AG08395 (cell line): Measurements from ENCODE around the gene ARL17A.
"Not testable (repeated sequence)": the region's sequence is repeated elsewhere in the genome, so short reads cannot be mapped to it uniquely, and the experiment has no call there.

Experiments
- DNase-seq: peaks from one replicate; pipeline ENCODE4 v3.0.0; 2012; ENCODE audit warnings: mixed read lengths, low spot score

The ARL17A gene

DNA sequence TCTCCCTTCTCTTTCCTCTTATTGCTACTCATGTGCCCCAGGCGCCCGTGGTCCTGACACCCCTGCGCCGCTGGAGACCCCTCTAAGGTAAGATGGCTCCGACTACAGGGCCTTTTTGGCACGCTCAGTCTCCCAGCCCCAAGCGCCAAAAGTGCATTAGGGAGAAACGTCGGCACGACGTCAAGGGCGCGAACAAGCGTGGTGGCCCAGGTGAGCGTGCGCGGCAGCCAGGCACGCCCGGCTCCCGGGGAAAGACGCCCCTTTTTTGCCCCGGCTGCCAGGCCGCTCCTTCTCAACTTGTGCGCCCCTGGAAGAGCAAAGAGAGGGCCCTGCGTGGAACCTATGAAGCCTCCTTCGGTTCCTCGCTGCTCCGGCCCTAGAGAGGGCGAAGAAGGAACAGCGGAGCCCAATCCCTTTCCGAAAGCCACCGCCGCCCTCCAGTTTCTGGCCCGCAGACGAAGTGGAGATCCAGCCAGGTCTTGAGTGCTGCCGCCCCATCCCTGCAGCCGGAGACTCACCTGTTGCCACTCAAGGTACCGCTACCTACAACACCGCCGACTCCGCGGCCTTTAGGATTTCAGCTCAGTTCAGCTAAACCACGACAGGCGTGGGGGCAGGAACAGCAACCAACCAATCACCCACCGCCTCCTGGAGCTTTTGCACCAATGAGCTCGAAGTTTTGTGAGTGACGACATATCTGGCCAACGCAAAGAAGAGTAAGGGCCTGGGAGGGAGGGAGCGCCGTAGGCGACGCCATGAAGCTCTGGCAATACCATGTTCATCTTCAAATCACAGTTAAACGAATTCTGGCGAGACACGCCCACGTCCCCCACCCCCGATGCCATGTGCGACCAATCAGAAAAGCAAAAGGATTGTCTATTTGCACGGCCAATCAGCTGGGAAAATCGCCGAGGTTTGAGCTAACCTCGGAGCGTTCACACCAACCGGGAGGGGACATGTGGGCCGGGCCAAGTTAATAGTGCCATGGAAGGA is at the start of gene ARL17A:
ARL17A (minus strand) TSS at position 609 of the 993 bp plus-strand sequence. CDS start 3,369 bp downstream, outside the sequence.
- DNase-seq, result not testable (repeated sequence)

DNA sequence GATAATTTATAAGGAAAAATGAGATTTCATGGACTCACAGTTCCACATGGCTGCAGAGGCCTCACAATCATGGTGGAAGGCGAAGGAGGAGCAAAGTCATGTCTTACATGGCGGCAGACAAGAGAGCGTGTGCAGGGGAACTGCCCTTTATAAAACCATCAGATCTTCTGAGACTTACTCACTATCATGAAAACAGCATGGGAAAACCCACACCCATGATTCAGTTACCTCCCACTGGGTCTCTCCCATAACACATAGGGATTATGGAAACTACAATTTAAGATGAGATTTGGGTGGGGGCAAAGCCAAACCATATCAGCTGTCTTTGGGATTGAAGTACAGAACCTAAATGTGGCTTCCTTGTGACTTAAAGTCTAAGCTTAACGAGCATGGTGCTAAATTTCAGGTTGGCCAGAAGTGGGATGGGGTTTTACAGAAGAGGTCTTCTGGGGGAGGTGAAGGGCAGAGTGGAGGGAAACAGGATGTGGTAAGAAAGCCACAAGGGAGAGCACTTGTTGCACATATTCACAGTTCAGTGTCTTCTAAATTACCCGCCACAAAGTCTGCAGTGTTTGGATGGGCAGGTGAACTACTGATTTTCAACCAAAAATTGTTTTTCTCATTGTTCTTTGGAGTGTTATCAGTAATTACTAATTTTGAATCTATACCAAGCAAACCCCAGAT is 49.4 kb upstream of the ARL17A start:
- DNase-seq, result not testable (repeated sequence)

DNA sequence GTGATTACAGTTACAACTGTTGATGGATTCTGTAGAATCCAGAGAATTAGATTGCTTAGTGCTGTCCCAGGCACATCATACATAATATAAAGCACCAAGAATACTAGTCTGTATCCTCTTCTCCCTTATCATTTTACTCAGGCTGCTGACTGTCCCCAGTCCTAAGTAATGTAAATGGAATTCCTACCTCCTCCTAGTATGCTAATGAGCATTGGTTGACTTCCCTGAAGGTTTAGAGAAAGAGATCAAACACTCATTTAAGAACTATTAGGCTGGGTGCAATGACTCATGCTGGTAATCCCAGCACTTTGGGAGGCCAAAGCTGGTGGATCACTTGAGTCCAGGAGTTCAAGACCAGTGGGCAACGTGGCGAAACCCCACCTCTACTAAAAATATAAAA is 48.0 kb upstream of the ARL17A start:
- not testable (repeated sequence) for DNase-seq

DNA sequence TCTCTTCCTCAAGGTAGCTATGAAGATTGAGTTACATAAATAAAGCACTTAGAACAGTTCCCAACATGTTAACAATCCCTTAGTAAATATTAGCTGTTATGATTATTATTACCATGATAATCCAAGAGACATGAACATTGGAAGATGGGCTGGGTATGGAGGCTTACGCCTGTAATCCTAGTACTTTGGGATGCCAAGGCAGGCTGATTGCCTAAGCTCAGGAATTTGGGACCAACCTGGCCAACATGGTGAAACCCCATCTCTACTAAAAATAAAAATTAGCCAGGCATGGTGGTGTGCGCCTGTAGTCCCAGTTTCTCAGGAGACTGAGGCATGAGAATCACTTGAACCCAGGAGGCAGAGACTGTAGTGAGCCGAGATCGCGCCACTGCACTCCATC is 45.2 kb upstream of the ARL17A start:
- not testable (repeated sequence) for DNase-seq

DNA sequence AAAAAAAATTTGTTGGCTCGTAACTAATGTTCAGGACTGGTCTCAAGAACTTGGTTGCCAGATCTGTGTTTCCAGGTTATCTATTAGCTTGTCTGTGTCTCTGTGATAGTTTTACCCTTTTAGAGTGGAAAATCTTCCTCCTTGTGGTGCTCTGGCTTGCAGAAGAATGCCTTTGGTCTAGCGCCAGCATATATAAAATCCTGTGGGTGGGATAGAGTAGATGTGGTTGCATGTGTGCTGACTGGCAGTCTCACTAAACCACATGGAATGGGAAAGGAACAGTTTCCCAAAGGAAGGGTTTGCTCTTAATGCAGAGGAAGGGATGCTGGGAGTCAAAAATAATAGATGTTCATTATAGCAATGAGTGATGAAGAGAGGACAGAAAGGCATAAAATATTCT is 44.3 kb upstream of the ARL17A start:
- DNase-seq, result not testable (repeated sequence)

DNA sequence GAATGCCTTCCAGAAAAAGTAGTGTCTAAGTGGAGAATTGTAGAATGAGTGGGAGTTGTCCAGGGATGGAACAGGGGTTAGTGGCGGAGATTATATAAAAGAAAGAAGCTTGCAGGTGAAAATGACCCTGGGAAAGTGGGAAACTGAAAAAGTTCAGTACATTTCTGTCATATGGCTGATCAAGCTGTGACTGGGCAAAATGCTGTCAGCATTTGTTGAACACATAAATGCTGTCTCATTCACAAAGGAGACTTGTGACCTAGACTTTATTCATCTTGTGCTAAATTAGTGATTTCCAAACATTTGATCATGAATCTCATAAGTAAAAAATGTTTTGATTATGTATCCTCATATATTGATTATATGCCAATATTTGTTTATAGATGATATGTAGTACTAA is 39.5 kb upstream of the ARL17A start:
- not testable (repeated sequence) for DNase-seq

DNA sequence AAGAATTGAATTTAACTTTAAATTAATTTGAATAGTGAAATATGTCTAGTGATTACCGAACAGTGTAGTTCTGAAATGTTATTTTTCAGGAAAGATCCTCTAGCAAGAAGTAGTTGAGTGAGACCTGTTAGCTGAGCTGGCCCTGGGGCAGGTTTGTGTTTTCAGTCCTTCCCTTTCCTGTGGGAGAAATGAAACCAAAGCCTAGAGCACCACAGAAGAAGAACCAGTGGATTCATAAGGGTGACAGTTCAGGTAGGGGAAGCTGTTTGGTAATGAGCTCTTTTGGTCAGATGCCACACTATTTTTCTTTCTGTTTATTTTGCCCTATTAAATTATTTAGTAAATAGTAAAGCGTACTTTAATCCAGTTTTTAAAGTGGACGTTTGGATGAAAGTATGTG is 37.6 kb upstream of the ARL17A start:
- DNase-seq, result not testable (repeated sequence)

DNA sequence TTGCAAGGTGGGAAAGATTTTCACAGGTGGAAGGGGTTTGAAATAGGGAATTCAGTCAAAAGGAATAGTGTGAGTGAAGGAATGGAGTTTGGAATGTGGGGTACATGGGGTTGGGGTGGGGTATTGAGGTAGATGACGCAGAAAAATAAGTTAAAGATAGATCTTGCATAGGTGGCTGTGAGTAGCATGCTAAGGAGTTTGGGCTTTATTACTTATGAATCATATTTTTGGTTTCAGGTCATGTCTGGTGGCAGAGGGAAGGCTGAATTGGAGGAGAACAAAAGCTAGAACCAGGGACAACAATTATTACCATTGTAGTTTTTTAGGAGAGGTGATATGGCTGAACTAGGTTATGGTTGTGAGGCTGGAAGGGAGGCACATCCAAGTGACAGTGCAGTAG is 34.4 kb upstream of the ARL17A start:
- not testable (repeated sequence) for DNase-seq

DNA sequence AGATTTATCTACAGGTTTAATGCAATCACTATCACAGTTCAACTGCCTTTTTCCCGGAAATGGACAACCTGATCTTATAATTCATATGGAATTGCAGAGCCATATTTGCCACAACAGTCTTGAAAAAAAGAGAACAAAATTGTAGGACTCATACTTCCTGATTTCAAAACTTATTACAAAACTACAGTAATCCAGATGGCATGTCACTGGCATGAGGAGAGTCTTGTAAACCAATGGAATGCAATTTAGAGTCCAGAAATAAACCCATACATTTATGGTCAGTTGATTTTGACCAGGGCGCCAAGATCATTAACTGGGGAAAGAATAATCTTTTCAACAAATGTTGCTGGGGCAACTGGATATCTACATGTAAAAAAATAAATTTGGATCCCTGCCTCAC is 31.8 kb upstream of the ARL17A start:
- DNase-seq, result not testable (repeated sequence)

DNA sequence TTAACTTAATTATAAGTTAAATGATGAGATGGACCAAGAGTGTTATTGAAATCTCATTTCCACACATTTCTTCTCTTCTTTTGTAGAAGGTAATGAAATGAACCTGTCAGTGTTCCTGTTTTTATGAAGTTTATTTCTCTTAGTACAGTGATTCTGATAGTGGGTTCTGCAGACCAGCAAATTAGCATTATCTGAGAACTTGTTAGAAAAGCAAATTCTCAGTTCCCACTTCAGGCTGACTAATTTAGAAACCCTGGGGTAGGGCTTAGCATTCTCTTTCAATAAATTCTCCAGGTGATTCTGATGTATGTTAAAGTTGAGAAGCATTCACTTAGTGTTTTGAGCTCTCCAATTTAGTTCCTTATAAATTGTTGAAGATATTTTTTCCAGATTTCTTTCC is 23.6 kb upstream of the ARL17A start:
- not testable (repeated sequence) for DNase-seq

DNA sequence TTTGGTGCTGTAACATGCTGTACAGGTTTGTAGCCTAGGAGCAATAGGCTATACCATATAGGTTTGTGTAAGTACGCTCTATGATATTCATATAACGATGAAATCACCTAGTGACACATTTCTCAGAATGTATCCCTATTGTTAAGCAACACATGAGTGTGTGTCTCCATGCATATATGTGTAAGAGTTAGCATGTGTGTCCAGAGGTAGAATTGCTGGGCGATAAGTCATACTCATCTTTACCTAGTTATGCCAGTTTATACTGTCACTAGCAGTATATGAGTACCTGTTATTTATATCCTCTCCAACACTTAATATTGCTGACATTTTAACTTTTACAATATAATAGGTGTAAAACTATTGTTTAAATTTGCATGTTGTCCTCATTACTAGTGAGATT is 21.3 kb upstream of the ARL17A start:
- not testable (repeated sequence) for DNase-seq

DNA sequence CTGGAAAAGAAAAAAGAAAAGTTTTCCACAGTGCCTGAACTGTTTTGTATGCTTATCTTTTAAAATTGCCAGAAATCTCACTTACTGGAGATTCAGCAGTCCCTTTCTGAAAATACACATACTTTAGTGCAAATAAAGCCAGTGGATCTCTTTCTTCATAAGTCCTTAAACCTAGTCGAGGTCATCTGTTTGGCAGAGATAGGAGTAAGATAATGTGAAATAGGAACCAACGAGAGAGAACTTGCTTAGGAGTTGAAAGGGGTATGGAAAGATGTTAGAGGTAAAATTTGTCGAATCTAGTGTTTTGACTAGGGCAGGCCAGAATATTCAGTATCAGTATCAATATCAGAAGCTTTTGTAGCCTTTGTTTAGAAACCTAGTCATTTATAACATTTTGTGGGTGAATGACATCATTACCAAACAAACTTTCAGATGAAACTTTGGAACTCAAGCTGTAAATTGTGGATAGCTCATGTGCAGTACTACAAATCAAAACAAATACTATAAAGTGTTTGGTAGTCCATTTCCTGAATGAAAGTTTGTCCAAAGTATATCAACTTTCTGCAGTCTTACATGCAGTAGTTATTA is 18.9 kb upstream of the ARL17A start:
- DNase-seq, result not testable (repeated sequence)

DNA sequence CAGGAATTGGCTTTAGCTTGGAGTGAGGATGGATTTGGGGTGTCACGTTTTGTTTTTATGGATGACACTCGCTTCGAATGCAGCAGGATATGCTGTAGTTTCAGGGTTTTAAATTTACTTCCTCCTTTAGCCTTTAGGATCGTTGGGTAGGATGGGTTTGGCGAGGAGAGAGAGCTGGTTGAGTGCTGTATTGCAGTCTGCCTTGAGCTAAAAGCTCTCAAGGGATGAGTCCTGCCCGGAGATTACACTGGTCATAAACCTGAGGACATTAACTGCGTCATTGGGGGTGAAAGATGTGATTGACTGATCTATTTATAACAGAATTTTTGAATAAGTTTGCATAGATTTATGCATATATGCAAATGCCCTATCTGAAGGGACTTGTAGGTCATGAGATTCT is 11.8 kb upstream of the ARL17A start:
- not testable (repeated sequence) for DNase-seq

DNA sequence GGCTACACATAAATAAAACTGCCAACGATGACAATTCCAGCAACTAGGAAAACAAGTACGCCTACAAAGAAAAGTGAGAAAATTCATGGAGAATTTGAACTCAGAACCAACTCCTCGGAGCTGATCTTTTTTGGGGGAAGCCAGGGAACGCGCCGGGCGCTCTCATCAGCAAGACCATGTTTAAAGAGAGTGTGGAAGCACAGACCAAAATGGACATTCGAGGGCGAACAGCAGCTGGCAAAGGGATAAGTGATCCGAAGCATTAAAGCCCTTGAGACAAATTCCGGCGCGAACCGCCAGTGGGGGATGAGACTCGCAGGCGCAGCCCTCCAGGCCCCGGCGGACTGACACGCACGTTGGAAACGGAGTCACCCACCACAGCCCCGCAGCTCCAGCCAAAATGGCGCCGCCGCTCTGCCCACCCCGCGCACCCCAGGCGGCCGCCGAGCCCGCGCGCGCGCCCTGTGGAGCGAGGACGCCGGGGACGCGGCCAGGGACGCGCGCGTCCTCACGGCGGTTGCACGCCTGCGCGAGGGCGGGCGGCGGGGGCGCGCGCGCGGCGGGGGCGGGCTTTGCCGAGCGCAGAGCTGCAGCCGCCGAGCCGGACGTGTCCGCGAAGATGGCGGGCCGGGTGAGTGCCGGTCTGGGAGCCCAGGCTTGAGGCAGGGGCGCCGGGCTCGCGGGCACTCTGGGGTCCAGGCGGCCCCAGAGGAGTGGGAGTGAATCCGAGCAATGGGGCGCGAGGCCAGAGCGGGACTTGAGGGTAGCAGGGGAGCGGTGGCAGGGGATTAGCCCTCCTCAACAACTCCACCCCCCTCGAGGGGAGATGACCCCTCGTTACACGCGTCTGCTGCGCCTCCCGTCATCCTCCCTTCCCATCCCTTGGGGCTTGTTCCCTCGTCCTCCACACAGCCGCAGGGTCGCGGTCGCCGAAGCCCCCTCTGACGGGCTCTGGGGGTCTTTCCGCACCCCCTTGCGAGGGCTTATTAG is 11.0 kb upstream of the ARL17A start, which contains the start of gene NSF:
NSF (plus strand) TSS at position 513 of the 990 bp plus-strand sequence; CDS start at position 620, 107 bp downstream.
- not testable (repeated sequence) for DNase-seq

DNA sequence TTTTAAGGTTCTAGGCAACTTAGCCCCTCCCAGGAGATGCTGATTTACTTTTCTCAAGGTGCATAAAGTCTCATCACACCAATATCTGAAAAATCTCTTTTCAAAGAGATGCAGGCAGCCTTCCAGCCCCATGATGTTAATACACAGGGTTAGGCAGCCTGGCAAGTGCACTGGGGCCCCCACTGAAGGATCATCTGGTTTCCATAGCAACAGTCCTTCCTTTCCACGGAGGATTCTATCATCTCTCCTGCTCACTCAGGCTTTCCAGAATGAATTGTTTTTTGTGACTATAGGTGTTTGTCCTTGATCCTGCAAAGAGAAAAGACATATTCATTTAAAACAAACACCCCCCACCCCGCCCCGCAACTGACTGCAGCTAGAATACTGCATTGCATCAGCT is 6.0 kb upstream of the ARL17A start:
- not testable (repeated sequence) for DNase-seq

DNA sequence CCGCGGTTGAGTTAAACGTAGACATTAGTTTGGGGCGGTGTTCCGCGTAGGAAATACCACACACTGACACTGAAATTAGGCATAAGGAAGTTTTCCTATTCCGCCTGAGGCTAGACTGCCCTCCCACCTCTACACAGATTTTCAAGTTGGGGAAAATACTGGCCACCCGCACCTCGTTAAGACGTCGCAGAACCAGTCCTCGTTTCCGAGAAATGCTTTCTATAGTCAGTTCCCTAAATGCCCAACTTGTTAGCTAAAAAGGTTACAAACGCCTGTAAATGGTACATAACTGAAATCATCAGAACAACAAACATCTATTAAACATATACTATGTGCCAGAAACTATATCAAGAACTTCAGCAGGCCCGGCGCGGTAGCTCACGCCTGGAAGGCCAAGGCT is 591 bp upstream of the ARL17A start:
- not testable (repeated sequence) for DNase-seq

DNA sequence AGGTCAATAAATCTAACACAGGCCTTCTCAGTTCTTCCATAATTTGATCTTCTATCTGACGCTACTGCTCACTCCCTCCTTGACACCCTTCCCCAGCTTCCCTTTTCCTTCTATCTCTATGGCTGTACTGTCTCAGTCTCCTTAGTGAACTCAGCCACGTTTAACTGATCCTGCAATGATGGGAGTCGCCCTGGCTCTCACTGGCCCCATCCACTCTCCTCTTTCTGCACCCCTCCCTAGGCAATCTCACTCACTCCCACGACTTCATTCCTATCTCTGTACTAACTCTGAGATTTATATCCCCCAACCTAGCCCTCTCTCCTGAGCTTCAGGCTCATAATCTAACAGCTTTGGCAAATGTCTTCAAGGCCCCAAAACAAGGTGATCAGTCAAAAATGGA is 7.7 kb downstream of the ARL17A start:
- DNase-seq, result not testable (repeated sequence)

DNA sequence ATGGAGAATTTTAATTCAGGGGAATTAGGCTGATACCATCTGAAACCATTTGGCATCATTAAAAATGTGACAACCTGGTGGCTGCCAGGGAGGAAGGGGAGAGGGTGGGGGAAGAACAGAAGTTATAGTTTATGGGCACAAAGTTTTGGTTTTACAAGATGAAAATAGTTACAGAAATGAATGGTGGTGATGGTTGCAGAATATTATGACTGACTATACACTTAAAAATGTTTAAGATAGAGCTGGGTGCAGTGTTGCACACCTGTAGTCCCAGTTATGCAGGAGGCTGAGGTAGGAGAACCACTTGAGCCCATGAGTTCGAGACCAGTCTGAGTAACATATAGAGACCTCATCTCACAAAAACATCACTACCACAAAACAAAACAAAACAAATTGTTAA is 12.5 kb downstream of the ARL17A start:
- not testable (repeated sequence) for DNase-seq

DNA sequence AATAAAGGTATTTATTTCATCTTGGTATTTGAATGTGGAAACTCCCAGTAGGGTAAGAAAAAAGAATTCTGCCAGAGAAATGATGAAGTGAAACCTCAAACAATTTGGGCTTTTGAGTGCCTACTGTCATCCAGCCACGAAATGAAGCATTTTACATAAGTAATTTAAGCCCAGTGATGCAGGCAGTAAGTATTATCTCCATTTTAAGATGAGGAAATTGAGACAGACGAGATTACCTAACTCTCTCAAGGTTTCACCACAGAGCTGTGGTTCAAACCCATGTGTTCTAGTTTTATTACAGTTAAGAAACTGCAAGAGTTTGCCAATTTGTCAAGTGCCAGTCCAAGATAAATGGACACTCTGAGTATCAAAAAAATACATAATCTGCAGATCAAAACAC is 13.2 kb downstream of the ARL17A start:
- not testable (repeated sequence) for DNase-seq

DNA sequence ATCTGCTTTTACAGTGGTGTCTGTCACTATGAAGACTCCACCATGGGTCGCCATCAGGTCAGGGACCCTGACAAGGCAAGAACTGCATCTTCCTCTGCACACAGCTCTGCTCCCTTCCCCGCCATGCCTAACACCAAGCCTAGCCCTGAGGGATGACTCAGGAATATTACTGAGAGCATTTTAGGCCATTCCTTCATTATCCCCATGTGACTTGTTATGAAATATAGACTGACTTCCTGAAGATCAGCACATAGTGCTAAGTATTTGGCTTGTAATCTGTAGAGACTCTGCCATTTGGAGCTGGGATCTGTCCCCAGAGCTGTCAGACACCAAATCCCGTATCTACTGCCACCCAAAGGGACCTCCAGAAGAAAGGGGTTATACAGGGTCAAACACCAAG is 19.4 kb downstream of the ARL17A start:
- not testable (repeated sequence) for DNase-seq

DNA sequence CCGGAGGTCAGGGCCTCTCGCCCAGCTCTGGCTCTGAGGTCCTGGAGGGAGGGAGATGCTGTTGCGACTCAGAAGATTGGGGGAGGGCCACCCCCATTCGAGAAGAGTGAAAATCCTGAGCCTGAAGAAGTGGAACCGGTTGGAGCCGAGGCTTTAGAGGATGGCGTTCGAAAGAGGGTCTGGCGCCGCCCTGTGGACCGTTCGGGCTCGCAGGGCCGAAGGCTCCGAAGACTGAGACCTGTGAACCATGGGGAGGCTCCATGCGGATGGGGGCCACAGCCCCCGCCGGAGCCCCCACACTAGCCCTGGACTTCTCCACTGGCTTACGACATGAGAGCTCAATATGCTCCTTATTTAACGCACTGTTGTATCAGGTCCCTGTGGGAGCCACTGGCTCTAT is 20.3 kb downstream of the ARL17A start:
- not testable (repeated sequence) for DNase-seq
